ENCODE measurements around the gene DPF3.

DPF3 gene

DNA sequence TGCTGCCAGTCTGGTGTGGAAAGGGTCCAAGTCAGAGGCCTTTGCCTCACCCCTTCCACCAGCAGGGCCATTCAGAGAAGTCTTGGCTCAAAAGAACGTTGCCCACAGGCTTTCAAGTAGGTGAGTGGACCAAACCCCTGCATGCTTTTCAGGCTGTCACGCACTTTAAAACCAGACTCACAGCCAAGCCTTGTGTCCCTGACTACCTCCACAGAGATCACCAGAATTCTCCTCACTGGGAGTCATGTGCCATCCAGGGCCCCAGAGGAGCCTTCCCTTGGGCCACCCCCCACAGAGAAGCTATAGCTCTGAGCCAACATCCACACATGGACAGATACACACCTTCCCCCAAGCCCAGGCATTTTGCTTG is 283.1 kb downstream of the DPF3 start:
- no peak for DNase-seq

DNA sequence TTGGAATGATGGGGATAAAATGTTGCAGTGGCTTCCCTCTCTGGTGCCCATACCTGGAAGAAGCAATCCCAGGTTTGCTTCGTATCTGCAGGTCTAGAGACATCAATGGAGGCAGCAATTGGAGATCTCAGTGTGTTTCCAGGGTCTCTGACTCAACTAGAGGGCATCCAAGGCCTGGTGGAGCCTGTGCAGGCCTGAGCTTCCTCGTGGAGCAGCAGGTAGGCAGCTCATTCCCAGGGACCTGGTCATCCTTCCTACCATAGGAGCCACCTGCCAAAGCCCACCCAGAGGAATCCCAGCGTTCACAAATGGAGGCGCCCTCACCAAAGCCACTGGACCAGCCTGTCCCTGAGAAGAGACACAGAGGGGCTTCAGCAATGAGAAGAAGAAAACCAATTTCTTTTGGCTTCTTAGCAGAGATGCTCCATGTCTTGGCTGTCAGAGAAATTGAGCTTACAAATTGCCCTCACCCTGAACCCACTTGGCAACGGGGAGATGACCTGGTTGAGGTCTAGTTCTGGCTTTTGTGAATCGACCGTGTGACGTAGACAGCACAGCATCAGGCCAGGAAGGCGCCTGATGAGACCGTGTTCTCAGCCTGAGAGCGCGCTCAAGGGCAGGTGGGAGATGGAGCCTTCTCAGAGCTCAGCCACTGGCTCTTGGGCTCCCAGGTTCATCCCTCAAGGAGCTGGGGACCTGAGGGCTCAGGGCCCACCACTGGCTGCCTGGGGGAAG is 283.6 kb downstream of the DPF3 start:
- no peak for DNase-seq

DNA sequence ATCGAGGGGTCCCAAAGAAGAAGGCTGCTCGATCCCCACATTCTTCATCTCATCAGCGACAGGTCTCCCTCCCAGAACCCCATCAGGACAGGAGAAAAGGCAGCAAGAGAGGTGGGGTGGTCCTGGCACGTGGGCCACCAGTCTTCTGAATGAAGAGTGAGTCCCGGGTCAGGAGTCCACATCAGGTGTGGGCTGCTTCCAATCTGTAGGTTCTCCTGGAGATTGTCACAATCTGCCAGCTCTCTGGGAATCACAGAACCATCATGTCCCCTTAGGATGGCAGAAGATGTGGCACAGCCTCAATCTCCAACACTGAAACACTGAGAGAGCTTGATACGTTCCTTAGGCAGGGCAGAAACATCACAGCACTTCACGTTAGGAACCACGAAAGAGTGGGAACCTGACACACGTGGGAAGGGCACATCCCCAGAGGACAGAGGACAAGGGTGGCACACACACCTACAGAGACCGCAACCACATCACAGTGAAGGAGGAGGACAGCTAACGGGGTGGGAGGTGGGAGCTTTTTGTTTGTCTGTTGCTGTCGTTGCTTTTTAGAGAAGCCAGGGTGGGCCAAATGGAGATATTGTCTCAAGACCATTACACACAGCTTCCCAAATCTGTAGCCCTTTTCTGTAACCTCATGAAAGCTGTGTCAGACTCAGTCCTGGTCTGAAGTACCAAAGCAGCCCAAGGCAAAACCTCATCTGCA is 284.5 kb downstream of the DPF3 start:
- no peak for DNase-seq

DNA sequence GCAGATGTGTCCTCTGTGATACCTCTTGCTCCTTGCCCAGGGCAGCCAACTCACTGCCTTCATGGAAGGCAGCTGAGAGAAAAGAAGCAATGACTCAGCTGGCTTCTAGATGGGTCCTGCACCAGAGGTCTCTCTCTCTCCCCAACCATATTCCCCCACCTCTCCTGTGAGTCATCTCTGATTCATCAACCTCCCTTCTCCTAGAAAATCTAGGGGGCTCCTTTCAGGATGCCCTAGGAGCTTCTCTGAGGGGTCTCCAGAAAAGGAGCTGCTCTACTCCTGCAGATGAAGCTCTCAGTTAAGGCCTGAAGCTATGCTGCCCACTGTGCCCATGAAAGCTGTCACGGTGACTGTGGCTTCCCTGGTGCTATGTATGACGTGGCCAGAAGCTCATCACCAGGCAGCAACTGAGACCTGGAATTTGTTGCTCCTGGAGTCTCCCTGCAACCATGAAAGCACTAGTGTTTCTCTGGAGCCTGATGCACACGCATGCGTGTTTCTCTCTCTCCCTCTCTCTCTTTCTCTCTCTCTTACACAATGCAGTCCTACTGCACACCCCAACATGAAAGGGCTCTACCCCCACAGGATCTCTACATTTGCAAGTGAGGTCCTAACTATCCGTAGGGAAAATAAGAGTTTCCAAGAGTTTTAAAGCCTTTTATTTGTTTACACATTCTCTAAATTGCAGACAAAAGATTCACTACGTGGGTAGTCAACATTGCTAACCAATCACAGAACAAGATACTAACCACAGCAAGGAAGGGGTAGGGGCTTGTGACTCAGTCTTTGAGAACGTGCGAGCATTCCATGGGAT is 285.3 kb downstream of the DPF3 start:
- DNase-seq: no peak

DNA sequence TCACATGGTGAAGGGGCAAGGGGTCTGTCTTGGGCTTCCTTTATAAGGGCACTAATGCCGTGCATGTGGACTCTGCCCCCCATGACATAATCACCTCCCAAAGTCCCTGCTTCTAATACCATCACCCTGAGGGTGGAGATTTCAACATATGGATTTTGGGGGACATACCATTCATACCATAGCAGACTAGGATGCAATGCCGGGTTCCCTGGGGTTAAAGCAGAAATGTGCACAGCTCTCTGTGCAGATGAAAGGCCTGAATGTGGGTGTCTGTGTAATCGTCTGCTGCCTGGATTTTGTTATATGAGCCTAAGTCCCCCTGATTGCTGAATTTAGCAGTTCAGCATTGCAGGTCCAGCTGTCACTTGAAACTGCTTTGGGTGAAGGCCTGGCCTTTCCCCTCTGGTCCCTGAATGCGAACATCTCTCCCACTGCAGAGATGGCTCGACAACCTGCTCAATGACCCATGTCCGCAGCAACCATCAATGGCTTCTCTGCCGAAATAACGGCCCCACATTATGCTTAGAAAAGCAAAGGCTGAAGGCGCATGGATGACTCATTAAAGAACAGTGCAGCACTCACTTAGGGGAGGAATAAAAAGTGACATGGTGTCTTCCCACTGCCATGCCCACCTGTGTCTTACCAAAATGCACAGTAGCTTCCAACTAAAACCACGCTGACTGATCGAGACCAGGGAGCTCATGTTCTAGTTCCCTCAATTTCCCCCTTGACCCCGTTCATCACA is 286.3 kb downstream of the DPF3 start:
- no peak for DNase-seq

DNA sequence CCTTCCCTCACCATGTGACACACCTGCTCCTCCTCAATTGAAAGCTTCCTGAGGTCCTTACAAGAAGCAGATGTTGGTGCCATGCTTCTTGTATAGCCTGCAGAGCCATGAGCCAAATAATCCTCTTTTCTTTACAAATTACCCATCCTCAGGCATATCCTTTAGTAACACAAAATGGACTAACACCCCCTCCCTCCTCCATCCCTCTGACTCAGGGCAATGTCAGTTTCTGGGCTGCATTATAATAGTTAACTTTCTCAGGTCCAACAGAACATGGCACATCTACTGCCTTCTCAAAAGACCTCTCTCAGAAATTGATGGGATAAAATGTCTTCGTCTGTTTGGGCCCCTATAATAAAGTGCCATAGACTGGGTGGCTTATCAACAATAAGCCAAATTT is 287.0 kb downstream of the DPF3 start:
- no peak for DNase-seq

DNA sequence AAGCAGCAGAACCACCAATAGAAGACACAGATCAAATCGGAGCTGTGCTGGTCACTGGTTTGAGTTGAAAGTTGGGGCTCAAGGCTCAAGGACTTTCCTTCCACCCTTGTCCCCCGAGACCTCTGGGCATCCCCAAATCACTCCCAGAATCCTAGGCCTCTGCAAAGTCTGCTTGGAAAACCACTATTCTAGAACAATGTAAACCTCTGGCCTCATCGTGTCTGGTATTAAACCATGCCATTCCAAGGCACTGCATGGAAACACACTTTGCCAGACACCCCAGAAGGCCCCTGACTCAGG is 288.0 kb downstream of the DPF3 start:
- no peak for DNase-seq

DNA sequence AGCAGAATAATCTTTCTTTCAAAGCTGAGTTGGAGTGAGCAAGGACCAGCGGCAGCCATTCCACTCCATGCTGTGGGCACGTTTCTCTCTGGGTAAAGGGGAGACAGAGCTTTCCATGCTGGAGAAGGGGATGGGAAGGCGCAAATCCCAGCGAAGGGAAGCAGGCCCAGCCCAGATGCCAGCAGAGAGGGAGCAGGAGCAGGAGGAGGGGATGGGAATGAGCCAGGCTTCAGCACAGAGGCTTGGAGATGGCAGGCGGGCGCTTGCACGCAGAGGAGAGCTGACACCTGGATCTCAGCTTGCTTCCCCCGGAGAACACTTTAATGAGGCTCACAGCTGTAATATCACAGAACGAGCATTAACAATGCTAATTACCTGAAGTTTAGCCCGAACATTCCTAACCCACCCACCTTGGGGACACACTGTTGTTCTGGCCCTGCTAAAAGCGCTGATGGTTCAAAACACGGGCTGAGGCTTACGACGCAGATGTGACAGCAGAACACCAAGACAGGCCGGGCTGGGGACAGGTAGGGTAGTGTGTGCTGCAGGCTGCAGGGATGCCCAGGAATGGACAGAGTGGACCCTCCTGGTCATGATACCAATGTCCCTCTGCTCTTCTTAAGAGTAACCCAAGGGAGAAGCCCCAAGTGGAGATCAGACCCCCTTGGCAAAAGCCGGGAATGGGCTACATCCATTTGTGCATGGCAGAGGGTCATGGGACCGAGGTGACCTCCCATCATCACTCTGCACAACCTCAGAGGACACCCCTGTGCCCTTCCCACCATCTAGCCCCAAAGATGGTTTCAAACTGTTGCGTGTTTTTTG is 288.6 kb downstream of the DPF3 start:
- DNase-seq: no peak

DNA sequence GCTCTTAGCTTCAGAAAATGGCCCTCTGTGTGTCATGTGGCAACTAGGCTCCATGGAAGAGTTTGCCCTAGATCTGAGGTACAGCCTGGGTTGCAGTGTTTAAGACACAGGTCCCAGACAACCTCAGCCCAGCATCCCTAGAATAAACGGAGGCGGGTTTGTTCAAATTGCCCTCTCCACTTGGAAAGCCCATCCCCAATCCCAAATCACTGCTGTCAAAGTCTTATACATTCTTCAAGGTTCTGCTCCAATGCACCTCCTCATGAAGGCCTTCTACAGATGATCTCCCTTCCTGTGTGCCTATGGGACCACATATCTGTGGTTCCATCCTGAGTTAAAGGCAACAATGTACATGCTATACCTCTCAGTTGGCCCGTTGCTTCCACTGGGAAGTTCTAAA is 289.8 kb downstream of the DPF3 start:
- no peak for DNase-seq

DNA sequence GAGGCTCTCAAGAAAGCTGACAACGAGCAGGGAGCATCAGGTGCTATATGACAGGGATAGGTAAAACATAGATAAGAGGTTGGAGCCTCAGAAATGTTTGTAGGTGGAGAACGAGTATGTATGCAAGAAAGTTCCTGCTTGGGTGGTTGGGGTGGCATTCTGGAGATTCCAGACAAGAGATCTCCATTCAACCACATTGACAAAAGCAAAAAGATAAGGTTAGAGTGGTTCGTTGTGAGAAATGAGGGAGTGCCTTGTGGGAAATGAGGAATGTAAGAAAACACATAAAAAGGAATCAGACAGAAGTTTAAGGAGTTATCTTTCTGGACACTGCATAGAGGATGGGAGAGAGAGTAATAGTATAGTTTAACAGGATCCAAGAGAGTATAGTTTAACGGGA is 290.3 kb downstream of the DPF3 start:
- no peak for DNase-seq

DNA sequence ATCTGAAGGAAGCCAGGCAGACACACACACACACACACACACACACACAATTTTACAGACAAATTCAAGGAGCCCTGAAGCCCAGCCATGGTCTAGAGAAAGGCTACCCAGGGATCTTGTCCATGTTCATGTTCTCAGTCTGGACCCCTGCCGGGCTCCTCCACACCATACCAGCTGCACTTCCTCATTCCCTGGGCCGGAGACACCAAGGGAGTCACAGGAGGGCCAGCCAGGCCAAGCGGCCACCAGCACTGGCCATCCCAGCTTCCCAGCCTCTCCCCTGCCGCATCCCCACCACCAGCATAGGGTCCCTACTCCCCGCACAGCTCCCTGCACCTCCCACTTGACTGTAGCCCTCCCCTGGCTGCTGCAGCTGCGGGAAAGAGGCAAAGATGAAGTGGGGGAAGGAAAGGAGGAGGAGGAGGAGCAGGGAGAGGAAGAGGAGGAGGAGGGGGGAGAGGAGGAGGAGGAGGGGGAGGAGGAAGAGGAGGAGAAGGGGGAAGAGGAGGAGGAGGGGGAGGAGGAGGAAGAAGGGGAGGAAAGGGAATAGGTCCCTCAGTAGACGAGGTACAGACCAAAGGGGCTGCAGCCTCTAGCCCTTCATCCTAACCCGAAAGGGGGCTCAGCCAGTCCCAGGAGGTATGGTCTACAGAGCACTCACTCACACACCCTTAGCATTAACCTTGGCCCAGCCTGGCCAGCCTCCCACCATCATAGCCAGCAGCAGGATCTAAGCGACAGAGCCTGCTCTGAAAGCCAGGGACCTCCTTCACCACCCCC is 293.2 kb downstream of the DPF3 start:
- DNase-seq: no peak

DNA sequence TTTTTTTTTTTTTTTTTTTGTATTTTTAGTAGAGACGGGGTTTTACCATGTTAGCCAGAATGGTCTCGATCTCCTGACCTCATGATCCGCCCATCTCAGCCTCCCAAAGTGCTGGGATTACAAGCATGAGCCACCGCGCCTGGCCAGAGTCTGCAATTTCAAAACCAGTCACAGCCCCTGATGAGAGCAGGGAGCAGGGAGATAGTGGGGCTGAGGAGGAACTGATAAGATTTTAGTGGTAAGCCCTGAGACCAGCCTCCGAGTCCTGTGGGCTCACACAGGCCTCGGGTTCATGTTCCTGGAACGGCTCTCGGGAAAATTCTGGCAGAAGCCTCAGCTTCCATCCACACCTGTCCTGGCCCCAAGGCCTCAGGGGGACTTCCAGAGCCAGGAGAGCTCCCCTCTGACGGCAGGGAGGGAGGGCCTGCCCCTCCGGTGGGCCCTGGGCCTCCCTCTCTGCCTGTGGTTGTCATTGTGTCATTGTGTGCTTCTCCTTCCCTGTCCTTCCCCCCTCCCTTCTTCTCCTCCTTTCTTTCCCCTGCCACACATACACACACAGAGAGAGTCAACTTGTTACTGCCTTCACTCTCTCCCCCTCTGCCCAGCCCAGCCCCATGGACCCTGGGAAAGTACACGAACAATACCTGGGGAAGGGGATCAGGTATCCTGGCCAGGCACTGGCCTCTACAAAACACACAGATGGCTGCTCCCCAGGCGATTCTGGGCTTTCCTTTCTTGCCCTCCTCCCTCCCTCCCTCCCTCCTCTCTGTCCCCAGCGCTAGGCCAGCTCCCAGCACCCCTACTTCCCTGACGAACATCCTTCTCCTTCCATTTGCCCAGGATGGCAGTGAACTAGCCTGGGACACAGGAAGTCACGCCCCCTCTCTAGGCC is 294.1 kb downstream of the DPF3 start:
- no peak for DNase-seq

DNA sequence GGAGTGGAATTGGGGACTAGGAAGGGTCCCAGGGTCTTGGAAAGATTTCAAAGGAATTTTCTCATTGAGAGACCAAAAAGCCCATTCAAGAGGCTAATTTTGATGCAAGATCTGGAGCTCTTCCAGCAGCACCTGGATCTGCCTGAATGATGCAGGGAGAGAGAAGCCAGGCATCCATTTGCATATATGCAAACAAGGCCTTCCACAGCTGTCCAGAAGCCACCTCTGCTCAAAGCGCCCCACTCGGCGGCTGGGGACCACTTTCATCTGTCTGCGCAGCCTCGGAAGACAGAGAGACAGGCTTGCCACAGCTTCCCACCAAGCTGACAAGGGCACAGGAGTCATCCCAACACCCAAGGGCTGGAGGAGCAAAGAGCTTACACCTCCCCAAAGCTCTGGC is 295.6 kb downstream of the DPF3 start:
- no peak for DNase-seq

DNA sequence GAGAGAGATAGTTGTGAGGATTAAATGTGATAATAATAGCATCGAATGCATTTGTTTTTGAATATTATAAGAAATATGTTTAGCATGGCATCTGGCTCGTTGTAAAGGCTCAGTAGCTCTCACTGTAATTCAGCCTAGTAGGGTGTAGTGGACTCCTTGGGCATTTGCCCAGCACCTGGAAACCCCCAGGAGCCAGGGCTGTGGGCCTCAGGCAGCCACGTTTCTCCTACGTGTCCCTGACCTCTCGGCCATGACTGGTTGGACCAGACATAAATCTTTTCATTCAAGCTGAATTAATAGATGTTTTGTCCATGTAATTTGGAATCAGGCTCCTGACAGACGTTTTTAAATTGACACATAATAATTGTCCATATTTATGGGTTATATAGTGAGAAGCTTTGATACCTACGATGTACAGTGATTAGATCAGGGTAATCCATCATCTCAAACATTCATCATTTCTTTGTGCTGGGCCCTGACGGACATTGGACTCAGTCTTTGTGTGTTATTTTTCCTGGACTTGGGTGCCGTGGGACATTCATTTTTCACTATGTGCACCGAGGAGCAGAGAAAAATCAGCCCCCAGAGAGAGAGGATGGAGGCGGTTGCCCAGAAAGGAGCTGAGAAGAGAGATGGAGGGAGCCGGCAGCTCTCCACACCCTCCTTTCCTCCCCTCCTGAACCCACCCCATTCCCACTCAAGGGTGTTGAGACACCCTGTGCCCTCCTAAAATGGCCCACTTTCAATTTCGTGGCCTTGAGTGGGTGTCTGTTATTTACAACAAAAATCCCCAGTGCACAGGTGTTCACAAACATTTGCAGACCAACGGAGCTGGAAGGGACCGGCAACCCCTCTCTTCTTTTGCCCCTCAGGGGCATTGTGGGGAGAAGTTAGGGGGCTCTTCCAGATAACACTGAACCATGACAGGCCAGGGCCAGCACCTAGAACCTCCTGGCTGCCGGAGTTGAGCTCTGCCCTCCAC is 296.4 kb downstream of the DPF3 start:
- DNase-seq: no peak

DNA sequence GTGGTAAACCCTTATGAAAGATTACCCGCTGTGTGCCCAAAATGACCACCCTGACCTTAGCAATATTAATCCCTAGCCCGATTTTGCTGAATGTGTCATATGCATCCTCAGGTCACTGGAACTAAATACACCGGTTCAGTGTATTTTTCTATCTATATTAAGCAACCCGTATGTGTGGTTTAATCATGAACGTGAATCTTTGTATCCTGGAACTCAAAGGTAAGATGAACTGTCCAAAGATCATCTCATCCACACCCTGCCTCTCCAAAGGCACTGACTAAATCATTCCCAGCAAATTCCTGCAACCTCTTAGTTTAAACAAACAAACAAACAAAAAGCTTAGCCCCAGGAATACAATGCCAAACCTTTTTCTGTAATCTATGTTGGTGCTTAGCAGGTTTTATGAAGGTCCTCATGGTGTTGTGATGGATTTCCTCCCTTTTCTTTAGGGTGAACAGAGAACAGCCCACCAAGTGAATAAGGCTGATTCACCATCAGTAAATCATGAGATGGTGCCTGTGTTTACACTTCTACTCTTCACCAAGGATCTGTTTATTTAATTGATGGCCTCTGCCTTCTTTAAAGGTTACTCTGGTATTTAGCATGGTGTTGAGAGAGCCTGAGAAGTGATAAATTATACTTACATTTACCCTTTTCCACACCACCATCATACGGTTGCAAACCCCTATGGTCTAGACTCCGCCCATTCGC is 298.6 kb downstream of the DPF3 start:
- no peak for DNase-seq

DNA sequence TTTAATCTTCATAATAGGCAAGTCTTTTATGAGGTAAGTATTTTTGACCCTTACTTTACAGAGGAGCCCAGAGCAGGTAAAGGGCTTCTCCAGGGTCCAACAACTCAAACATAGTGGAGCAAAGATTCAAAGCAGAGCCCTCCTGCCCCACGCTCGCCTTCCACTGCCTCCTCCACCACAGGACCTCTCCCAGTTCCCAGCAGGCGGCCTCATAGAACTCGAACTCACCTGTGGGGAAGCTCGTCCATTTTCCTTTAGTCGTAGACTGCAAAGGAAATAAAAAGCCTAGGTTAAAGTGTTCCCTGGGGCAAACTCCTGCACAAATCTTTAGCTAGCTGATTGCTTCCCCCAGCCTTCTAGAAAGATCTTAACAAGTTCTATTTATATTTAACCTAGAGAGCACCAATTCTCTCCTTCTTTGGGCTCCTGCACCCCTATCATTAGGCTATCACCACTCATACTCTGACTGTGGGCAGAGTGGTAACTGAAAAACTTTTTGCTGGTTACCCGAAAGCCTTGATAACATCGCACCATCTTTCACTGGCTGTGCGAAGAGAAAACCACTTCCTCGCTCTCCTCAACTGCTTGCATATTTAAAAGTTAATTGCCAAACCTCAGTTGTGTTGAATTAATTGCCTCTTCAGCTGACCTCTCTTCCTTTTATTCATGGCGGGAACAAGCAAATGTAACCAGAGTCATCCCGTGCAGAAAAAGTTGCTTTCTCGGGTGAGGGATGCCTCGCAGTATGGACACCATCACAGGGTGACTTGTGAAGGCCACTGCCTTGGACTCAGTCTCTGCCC is 299.6 kb downstream of the DPF3 start:
- peak; percentile 59 for DNase-seq

DNA sequence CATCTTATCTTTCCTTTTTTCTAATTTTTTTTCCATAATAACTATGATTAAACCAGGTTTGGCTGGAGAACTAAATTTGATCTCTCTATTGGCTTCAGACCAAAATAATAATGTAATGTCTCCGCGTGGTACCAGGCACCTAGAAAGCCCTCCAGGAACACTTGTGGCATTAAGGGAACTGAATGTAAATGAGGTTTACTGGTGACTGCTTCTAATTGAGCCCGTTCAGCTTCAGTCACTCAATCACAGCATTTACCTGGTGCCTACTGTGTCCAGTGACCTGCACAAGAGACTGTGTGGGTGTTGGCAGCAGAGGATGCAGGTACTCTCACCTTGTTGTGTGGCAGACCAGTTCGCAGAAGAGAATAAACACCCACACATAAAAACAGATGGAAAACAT is 302.5 kb downstream of the DPF3 start:
- no peak for DNase-seq

DNA sequence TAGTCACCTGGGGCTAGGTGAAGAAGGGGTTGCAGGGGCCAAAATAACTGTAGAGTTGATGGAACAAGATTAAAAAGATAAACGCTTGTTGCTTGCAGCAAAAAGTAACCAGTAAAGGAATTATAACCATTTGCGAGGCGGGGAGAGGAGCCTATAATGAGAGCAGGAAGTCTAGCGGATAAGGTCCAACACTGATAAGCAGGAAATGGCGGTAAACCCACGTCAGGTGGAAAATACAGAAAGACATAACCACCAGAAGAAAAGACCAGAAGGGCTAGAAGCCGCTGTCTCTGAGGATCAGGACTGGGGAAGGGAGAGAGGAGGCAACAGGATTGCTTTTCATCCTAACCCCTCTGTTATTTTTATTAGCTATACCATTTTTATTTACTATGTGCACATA is 303.3 kb downstream of the DPF3 start:
- peak; percentile 27 for DNase-seq

Data from CD4-positive, alpha-beta T cell treated with Interleukin-12 subunit alpha and Interleukin-12 subunit beta, for 1 hour (primary cell).